Upper lobe of left lung (tissue), 6 donors: ENCODE measurements around the gene UGT3A1. TPM values are rescaled to one million over a fixed set of nuclear protein-coding genes. Genes with fewer than 3 reads are reported as not detected.
A peak's percentile ranks its signal among the peaks of the same experiment; 100 is the strongest.
"Not testable (repeated sequence)": the region's sequence is repeated elsewhere in the genome, so short reads cannot be mapped to it uniquely, and the experiment has no call there.

Source experiments
- ATAC-seq, 2 donors: fragments of 200-7000 bp; cut with Tn5 transposase; one replicate each; pipeline ENCODE4 v1.9.1; 2022; ENCODE audit warnings: mild to moderate bottlenecking in 2 of 2, moderate library complexity in 2 of 2; ENCODE audit not compliant: low FRiP score in 2 of 2
- DNase-seq, 2 donors: peaks; one replicate each; pipeline ENCODE4 v3.0.0-alpha.2; 2019 to 2020
- H3K27ac ChIP-seq, 4 donors: fragments of 200-600 bp; sonication (generic); one replicate each; pipeline ENCODE4 v1.5.1; 2016 to 2019
- H3K27me3 ChIP-seq, 4 donors: fragments of 200-600 bp; sonication (generic); one replicate each; pipeline ENCODE4 v1.5.1; 2017 to 2019
- H3K36me3 ChIP-seq, 4 donors: fragments of 200-600 bp; sonication (generic); one replicate each; pipeline ENCODE4 v1.5.1; 2016 to 2019
- H3K4me1 ChIP-seq, 4 donors: fragments of 200-600 bp; sonication (generic); one replicate each; pipeline ENCODE4 v1.5.1; 2018 to 2019
- H3K4me3 ChIP-seq, 4 donors: fragments of 200-600 bp; sonication (generic); one replicate each; pipeline ENCODE4 v1.5.1; 2017 to 2019; ENCODE audit warnings: mild to moderate bottlenecking in 2 of 4, moderate library complexity in 1 of 4
- H3K9me3 ChIP-seq, 4 donors: fragments of 200-600 bp; sonication (generic); one replicate each; pipeline ENCODE4 v1.5.1; 2018 to 2019
- EP300 ChIP-seq, 4 donors: sonication (generic); formaldehyde crosslinking; IDR thresholded peaks; one replicate each; pipeline ENCODE4 v1.5.1; 2017; ENCODE audit warnings: antibody characterized with exemption in 4 of 4, control low read depth in 2 of 4
- POLR2A ChIP-seq, 4 donors: fragments of 450-650 bp; IDR thresholded peaks; one replicate each; pipeline ENCODE4 v1.5.1; 2016 to 2017; ENCODE audit warnings: antibody characterized with exemption in 4 of 4, mild to moderate bottlenecking in 2 of 4
- POLR2AphosphoS5 ChIP-seq, 2 donors: sonication (generic); formaldehyde crosslinking; IDR thresholded peaks; one replicate each; pipeline ENCODE4 v1.5.1; 2017; ENCODE audit warnings: antibody characterized with exemption in 2 of 2
- WGBS, 2 donors: methylation state at CpG; one replicate each; pipeline ENCODE4 v1.1.5; 2017 to 2018; 5-methylcytosine and 5-hydroxymethylcytosine counted together
- total RNA-seq, 6 donors: library from RNA; depleted of rRNA in 4 of 6; stranded (reverse); fragments of >200 nt in 4 of 6; gene quantifications; one replicate each; pipeline versions ENCODE4 v1.1.0 to v1.2.1, GENCODE V29; 2016 to 2021
- TF ChIP-seq, protein P1 (sequence below), 6 experiments: fragments of 450-650 bp in 4 of 6; fragments of 200-600 bp in 2 of 6; sonication (generic) in 2 of 6; IDR thresholded peaks; one replicate each; pipeline ENCODE4 v1.5.1; 2016 to 2019; ENCODE audit warnings: antibody characterized with exemption in 6 of 6
- donor health status: DM: no; HTN: no; CAD: no; lungs with moderate emphysema.
- donor health status: DM: no; HTN: yes; CAD: no; lungs with severe emphysema.

The UGT3A1 gene
- total RNA-seq = not detected

- ATAC-seq = no peak
- Histone ChIP-seq H3K4me3 (no peak within 1 kb of the TSS), H3K27me3 (no peaks in the 10 kb centered on the region), H3K4me1 (no peaks in the 10 kb centered on the region), H3K9me3 (no peaks in the 10 kb centered on the region), H3K27ac (no peak within 1 kb of the TSS), H3K36me3 (no peaks in the 10 kb centered on the region)
- 13 to 14% methylated on average over 10 to 25 of the region's 25 CpGs for WGBS, 2 donors
- peak in 1 of 2 donors; percentile 54 for DNase-seq
- TF ChIP-seq POLR2A (IDR thresholded peaks at IDR 0.05) = no peak
- TF ChIP-seq, protein P1, sequence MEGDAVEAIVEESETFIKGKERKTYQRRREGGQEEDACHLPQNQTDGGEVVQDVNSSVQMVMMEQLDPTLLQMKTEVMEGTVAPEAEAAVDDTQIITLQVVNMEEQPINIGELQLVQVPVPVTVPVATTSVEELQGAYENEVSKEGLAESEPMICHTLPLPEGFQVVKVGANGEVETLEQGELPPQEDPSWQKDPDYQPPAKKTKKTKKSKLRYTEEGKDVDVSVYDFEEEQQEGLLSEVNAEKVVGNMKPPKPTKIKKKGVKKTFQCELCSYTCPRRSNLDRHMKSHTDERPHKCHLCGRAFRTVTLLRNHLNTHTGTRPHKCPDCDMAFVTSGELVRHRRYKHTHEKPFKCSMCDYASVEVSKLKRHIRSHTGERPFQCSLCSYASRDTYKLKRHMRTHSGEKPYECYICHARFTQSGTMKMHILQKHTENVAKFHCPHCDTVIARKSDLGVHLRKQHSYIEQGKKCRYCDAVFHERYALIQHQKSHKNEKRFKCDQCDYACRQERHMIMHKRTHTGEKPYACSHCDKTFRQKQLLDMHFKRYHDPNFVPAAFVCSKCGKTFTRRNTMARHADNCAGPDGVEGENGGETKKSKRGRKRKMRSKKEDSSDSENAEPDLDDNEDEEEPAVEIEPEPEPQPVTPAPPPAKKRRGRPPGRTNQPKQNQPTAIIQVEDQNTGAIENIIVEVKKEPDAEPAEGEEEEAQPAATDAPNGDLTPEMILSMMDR (IDR thresholded peaks at IDR 0.05) = no peak
- no peak for TF ChIP-seq EP300 (IDR thresholded peaks at IDR 0.05)
- TF ChIP-seq POLR2AphosphoS5 (IDR thresholded peaks at IDR 0.05) = no peak
Measured at GRCh38 chr5:35990941-35991611, at the start of gene UGT3A1. Gene UGT3A1 (minus strand): TSS chr5:35991390. CDS start chr5:35991240, 150 bp downstream.

GRCh38 chr5:36035696-36036095 lies 44.5 kb upstream of the UGT3A1 start:
- H3K9me3 ChIP-seq = no peaks in the 10 kb centered on the region
- H3K27me3 ChIP-seq = no peaks in the 10 kb centered on the region
- no peak for ATAC-seq
- DNase-seq = peak in 1 of 2 donors; percentile 39
- H3K4me1 ChIP-seq = peaks cover 0 to 5% (median 3%) of the 10 kb centered on the region in 4 donors
- H3K36me3 ChIP-seq = no peaks in the 10 kb centered on the region
- H3K27ac ChIP-seq = no peak overlapping the region
- 93 to 98% methylated on average over 13 of the region's 13 CpGs for WGBS, 2 donors
- TF ChIP-seq, protein P1 (IDR thresholded peaks at IDR 0.05) = no peak
- no peak for TF ChIP-seq POLR2A (IDR thresholded peaks at IDR 0.05)
- TF ChIP-seq EP300 (IDR thresholded peaks at IDR 0.05) = no peak
- no peak for TF ChIP-seq POLR2AphosphoS5 (IDR thresholded peaks at IDR 0.05)
- H3K4me3 ChIP-seq = no peak overlapping the region

GRCh38 chr5:36034536-36035134 lies 43.4 kb upstream of the UGT3A1 start:
- H3K9me3 ChIP-seq, H3K4me1 ChIP-seq, H3K36me3 ChIP-seq, H3K27ac ChIP-seq, H3K27me3 ChIP-seq, ATAC-seq, H3K4me3 ChIP-seq, DNase-seq: not testable (repeated sequence)
- 36 to 57% methylated on average over 3 of the region's 3 CpGs for whole genome bisulfite sequencing, 2 donors

- WGBS, 2 donors = 72 to 79% methylated on average over 1 of the region's 1 CpG
Measured at GRCh38 chr5:36033486-36033885, 42.3 kb upstream of the UGT3A1 start.

DNA sequence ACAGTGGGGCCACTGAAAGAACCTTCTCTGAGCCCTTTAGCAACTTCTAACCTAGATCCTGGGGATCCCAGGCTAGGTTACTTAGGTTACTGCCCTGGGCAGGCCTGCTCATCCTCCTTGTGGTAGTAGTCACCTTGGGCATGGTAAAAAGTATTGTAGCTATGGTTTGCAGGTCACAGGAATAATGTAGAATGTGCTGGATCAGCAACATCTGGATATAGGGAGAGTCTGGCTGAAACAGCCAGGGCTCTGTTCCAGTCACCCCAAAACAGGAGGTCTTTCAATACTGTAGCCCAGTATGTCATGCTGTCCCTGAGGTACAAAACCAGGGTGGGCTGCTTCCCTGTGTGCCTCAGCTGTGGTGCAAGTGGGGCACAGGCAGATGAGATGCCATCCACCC lies 41.9 kb upstream of the UGT3A1 start:
- TF ChIP-seq POLR2A (IDR thresholded peaks at IDR 0.05) (no peak), POLR2AphosphoS5 (IDR thresholded peaks at IDR 0.05) (no peak), EP300 (IDR thresholded peaks at IDR 0.05) (no peak)
- TF ChIP-seq, protein P1 (IDR thresholded peaks at IDR 0.05) = no peak
- H3K36me3 ChIP-seq = no peaks in the 10 kb centered on the region
- H3K27me3 ChIP-seq = no peaks in the 10 kb centered on the region
- DNase-seq = no peak
- ATAC-seq = no peak
- H3K9me3 ChIP-seq = no peaks in the 10 kb centered on the region
- no peak overlapping the region for H3K27ac ChIP-seq
- H3K4me1 ChIP-seq = no peaks in the 10 kb centered on the region
- H3K4me3 ChIP-seq = no peak overlapping the region

More at GRCh38 chr5:36033486-36033885, 42.3 kb upstream of the UGT3A1 start:
- ATAC-seq = no peak
- Histone ChIP-seq H3K36me3 (no peaks in the 10 kb centered on the region), H3K9me3 (no peaks in the 10 kb centered on the region), H3K27me3 (no peaks in the 10 kb centered on the region), H3K4me1 (no peaks in the 10 kb centered on the region), H3K4me3 (no peak overlapping the region), H3K27ac (no peak overlapping the region)
- no peak for DNase-seq
- TF ChIP-seq EP300 (IDR thresholded peaks at IDR 0.05) (no peak), POLR2A (IDR thresholded peaks at IDR 0.05) (no peak), POLR2AphosphoS5 (IDR thresholded peaks at IDR 0.05) (no peak)
- TF ChIP-seq, protein P1 (IDR thresholded peaks at IDR 0.05) = no peak
